Measurements from ENCODE around the gene AMELX.

Gene AMELX

GRCh38 chrX:11296051-11296450, 2.8 kb downstream of the AMELX start:
- H4K20me1 ChIP-seq: no peaks in the 10 kb centered on the region; the same call in 1 of the 2 replicates
- H3K27ac ChIP-seq: no peak overlapping the region
- peaks cover 94% of the 10 kb centered on the region for H3K27me3 ChIP-seq
- H3K4me1 ChIP-seq: no peaks in the 10 kb centered on the region
- no peak overlapping the region for H3K4me2 ChIP-seq
- TF ChIP-seq Cebpa-rat (IDR thresholded peaks at IDR 0.05): no peak
- H3K4me3 ChIP-seq: no peak overlapping the region
- no peak overlapping the region for H3K9ac ChIP-seq
- no peaks in the 10 kb centered on the region for H3K9me3 ChIP-seq
- H3K36me3 ChIP-seq: no peaks in the 10 kb centered on the region

GRCh38 chrX:11298600-11298999, 5.4 kb downstream of the AMELX start:
- H3K4me1 ChIP-seq: no peaks in the 10 kb centered on the region
- H4K20me1 ChIP-seq: no peaks in the 10 kb centered on the region; the same call in 1 of the 2 replicates
- TF ChIP-seq Cebpa-rat (IDR thresholded peaks at IDR 0.05): no peak
- H3K9me3 ChIP-seq: no peaks in the 10 kb centered on the region
- no peak overlapping the region for H3K27ac ChIP-seq
- H3K36me3 ChIP-seq: no peaks in the 10 kb centered on the region
- no peak overlapping the region for H3K9ac ChIP-seq
- H3K27me3 ChIP-seq: peaks cover 98% of the 10 kb centered on the region
- H3K4me3 ChIP-seq: no peak overlapping the region
- H3K4me2 ChIP-seq: no peak overlapping the region

GRCh38 chrX:11304829-11305228, 11.6 kb downstream of the AMELX start:
- Histone ChIP-seq H3K4me2 (no peak overlapping the region), H3K9me3 (no peaks in the 10 kb centered on the region), H3K4me1 (no peaks in the 10 kb centered on the region), H3K27me3 (peaks cover 98% of the 10 kb centered on the region), H4K20me1 (no peaks in the 10 kb centered on the region; the same call in 1 of the 2 replicates), H3K4me3 (no peak overlapping the region), H3K9ac (no peak overlapping the region), H3K27ac (no peak overlapping the region), H3K36me3 (no peaks in the 10 kb centered on the region)
- TF ChIP-seq Cebpa-rat (IDR thresholded peaks at IDR 0.05): no peak

- H3K4me2 ChIP-seq: no peak overlapping the region
- H3K4me1 ChIP-seq: no peaks in the 10 kb centered on the region
- H3K9ac ChIP-seq: no peak overlapping the region
- H3K27me3 ChIP-seq: peaks cover 98% of the 10 kb centered on the region
- H4K20me1 ChIP-seq: no peaks in the 10 kb centered on the region; the same call in 1 of the 2 replicates
- no peak for TF ChIP-seq Cebpa-rat (IDR thresholded peaks at IDR 0.05)
- H3K4me3 ChIP-seq: no peak overlapping the region
- H3K9me3 ChIP-seq: no peaks in the 10 kb centered on the region
- H3K27ac ChIP-seq: no peak overlapping the region
- no peaks in the 10 kb centered on the region for H3K36me3 ChIP-seq
These were observed 12.4 kb downstream of the AMELX start for GRCh38 chrX:11305641-11306040.

- Histone ChIP-seq H3K4me3 (no peak overlapping the region), H3K9me3 (no peaks in the 10 kb centered on the region), H3K27ac (no peak overlapping the region), H4K20me1 (no peaks in the 10 kb centered on the region; the same call in 1 of the 2 replicates), H3K4me1 (no peaks in the 10 kb centered on the region), H3K27me3 (peaks cover 96% of the 10 kb centered on the region), H3K9ac (no peak overlapping the region), H3K4me2 (no peak overlapping the region), H3K36me3 (no peaks in the 10 kb centered on the region)
- TF ChIP-seq Cebpa-rat (IDR thresholded peaks at IDR 0.05): no peak
These were observed 16.0 kb downstream of the AMELX start for GRCh38 chrX:11309220-11309619.

GRCh38 chrX:11311706-11312105, 18.5 kb downstream of the AMELX start:
- TF ChIP-seq Cebpa-rat (IDR thresholded peaks at IDR 0.05): no peak
- H3K27me3 ChIP-seq: peaks cover 93% of the 10 kb centered on the region
- H3K36me3 ChIP-seq: no peaks in the 10 kb centered on the region
- no peak overlapping the region for H3K4me2 ChIP-seq
- H4K20me1 ChIP-seq: no peaks in the 10 kb centered on the region; the same call in 1 of the 2 replicates
- H3K9ac ChIP-seq: no peak overlapping the region
- no peak overlapping the region for H3K4me3 ChIP-seq
- no peaks in the 10 kb centered on the region for H3K9me3 ChIP-seq
- no peak overlapping the region for H3K27ac ChIP-seq
- no peaks in the 10 kb centered on the region for H3K4me1 ChIP-seq

GRCh38 chrX:11319806-11320520, 26.8 kb downstream of the AMELX start:
- Histone ChIP-seq H3K9me3 (peaks cover 13% of the 10 kb centered on the region), H4K20me1 (no peaks in the 10 kb centered on the region), H3K27me3 (peaks cover 75% of the 10 kb centered on the region), H3K4me3 (no peak overlapping the region), H3K4me2 (no peak overlapping the region), H3K36me3 (no peaks in the 10 kb centered on the region), H3K9ac (no peak overlapping the region), H3K4me1 (no peaks in the 10 kb centered on the region), H3K27ac (no peak overlapping the region)
- no peak for TF ChIP-seq Cebpa-rat (IDR thresholded peaks at IDR 0.05)

- peaks cover 13% of the 10 kb centered on the region for H3K9me3 ChIP-seq
- no peaks in the 10 kb centered on the region for H3K4me1 ChIP-seq
- H4K20me1 ChIP-seq: no peaks in the 10 kb centered on the region
- H3K36me3 ChIP-seq: no peaks in the 10 kb centered on the region
- no peak for TF ChIP-seq Cebpa-rat (IDR thresholded peaks at IDR 0.05)
- no peak overlapping the region for H3K27ac ChIP-seq
- no peak overlapping the region for H3K9ac ChIP-seq
- peaks cover 72% of the 10 kb centered on the region for H3K27me3 ChIP-seq
- H3K4me3 ChIP-seq: no peak overlapping the region
- H3K4me2 ChIP-seq: no peak overlapping the region
These were observed 28.8 kb downstream of the AMELX start for GRCh38 chrX:11321986-11322385.

- Histone ChIP-seq H3K27ac (no peak overlapping the region), H3K27me3 (peaks cover 89% of the 10 kb centered on the region), H3K9me3 (peaks cover 13% of the 10 kb centered on the region), H3K36me3 (no peaks in the 10 kb centered on the region), H4K20me1 (no peaks in the 10 kb centered on the region; the same call in 1 of the 2 replicates), H3K4me1 (no peaks in the 10 kb centered on the region), H3K4me2 (no peak overlapping the region), H3K4me3 (no peak overlapping the region), H3K9ac (no peak overlapping the region)
- no peak for TF ChIP-seq Cebpa-rat (IDR thresholded peaks at IDR 0.05)
These were observed 34.9 kb downstream of the AMELX start for GRCh38 chrX:11328134-11328533.

GRCh38 chrX:11329021-11329420, 35.8 kb downstream of the AMELX start:
- Histone ChIP-seq H3K4me3 (no peak overlapping the region), H3K27me3 (peaks cover 89% of the 10 kb centered on the region), H3K4me1 (no peaks in the 10 kb centered on the region), H3K9ac (no peak overlapping the region), H3K36me3 (no peaks in the 10 kb centered on the region), H3K27ac (no peak overlapping the region), H3K4me2 (no peak overlapping the region), H3K9me3 (peaks cover 5% of the 10 kb centered on the region), H4K20me1 (no peaks in the 10 kb centered on the region; the same call in 1 of the 2 replicates)
- no peak for TF ChIP-seq Cebpa-rat (IDR thresholded peaks at IDR 0.05)
